Cardiac muscle cell (in vitro differentiated cells and primary cell): ENCODE results near the gene TRABD2B. TPM values are rescaled to one million over a fixed set of nuclear protein-coding genes. Genes with fewer than 3 reads are reported as not detected.

Experiments
- DNase-seq, 2 donors: peaks; one replicate each; pipeline versions ENCODE4 v3.0.0 to v3.0.0-alpha.2; 2010 to 2017; ENCODE audit warnings: low read depth in 1 of 2, low spot score in 1 of 2
- H3K27ac ChIP-seq: fragments of 200-600 bp; sonication (generic); 2 replicates; pipeline ENCODE4 v1.5.1; 2016
- H3K27me3 ChIP-seq: fragments of 200-600 bp; sonication (generic); 2 replicates; pipeline ENCODE4 v1.6.0; 2016; ENCODE audit warnings: control low read depth
- H3K36me3 ChIP-seq: fragments of 200-600 bp; sonication (generic); 2 replicates; pipeline ENCODE4 v1.5.1; 2016; ENCODE audit warnings: control low read depth
- H3K4me1 ChIP-seq: fragments of 200-600 bp; sonication (generic); 2 replicates; pipeline ENCODE4 v1.8.1; 2017; ENCODE audit warnings: low read depth, mild to moderate bottlenecking, mixed run types
- H3K4me3 ChIP-seq: fragments of 200-600 bp; sonication (generic); 2 replicates; pipeline ENCODE4 v1.5.1; 2016; ENCODE audit warnings: mild to moderate bottlenecking
- H3K9me3 ChIP-seq: fragments of 200-600 bp; sonication (generic); 2 replicates; pipeline ENCODE4 v1.5.1; 2017; ENCODE audit warnings: low read depth, mild to moderate bottlenecking, control low read depth
- CTCF ChIP-seq: IDR thresholded peaks from 2 replicates; pipeline ENCODE4 v1.5.1; 2012; ENCODE audit warnings: low read depth, mild to moderate bottlenecking, low read length
- polyA plus RNA-seq: library from polyadenylated mRNA; unstranded; fragments of >200 nt; fragmentation: Nextera tagmentation; extraction: Ambion mirVana; gene quantifications from 2 replicates; pipeline ENCODE4 v1.2.1, GENCODE V29; 2016
- total RNA-seq: library from RNA; depleted of rRNA; stranded (reverse); fragments of >200 nt; gene quantifications from 2 replicates; pipeline ENCODE4 v1.2.3, GENCODE V29; 2016

The TRABD2B gene
- total and polyA plus RNA-seq, 2 experiments from 2014 or later, result 0.60 to 0.82 TPM

GRCh38 chr1:47786316-47786715 is 210.9 kb downstream of the TRABD2B start:
- no peak for TF ChIP-seq CTCF
- no peak for DNase-seq

GRCh38 chr1:47785561-47786271 is 211.5 kb downstream of the TRABD2B start:
- Histone ChIP-seq H3K9me3 (no peaks in the 10 kb centered on the region), H3K27me3 (no peaks in the 10 kb centered on the region), H3K4me3 (no peak overlapping the region), H3K4me1 (no peaks in the 10 kb centered on the region), H3K27ac (no peak overlapping the region), H3K36me3 (no peaks in the 10 kb centered on the region)
- DNase-seq, result peak; percentile 13 to 62
- TF ChIP-seq CTCF, result peak; percentile 23

More at GRCh38 chr1:47786316-47786715, 210.9 kb downstream of the TRABD2B start:
- H3K4me3 ChIP-seq, result no peak overlapping the region
- H3K27ac ChIP-seq, result no peak overlapping the region
- H3K9me3 ChIP-seq, result no peaks in the 10 kb centered on the region
- no peaks in the 10 kb centered on the region for H3K4me1 ChIP-seq
- no peaks in the 10 kb centered on the region for H3K27me3 ChIP-seq
- H3K36me3 ChIP-seq, result no peaks in the 10 kb centered on the region

GRCh38 chr1:47785118-47785517 is 212.1 kb downstream of the TRABD2B start:
- Histone ChIP-seq H3K4me1 (no peaks in the 10 kb centered on the region), H3K36me3 (no peaks in the 10 kb centered on the region), H3K27me3 (no peaks in the 10 kb centered on the region), H3K9me3 (no peaks in the 10 kb centered on the region), H3K27ac (no peak overlapping the region), H3K4me3 (no peak overlapping the region)
- TF ChIP-seq CTCF, result no peak
- no peak for DNase-seq

- no peaks in the 10 kb centered on the region for H3K27me3 ChIP-seq
- no peaks in the 10 kb centered on the region for H3K9me3 ChIP-seq
- no peaks in the 10 kb centered on the region for H3K36me3 ChIP-seq
- no peak overlapping the region for H3K4me3 ChIP-seq
- DNase-seq, result no peak
- no peak for TF ChIP-seq CTCF
- H3K27ac ChIP-seq, result no peak overlapping the region
- no peaks in the 10 kb centered on the region for H3K4me1 ChIP-seq
These were observed 212.7 kb downstream of the TRABD2B start for GRCh38 chr1:47784497-47784822.

GRCh38 chr1:47783638-47784496 is 213.3 kb downstream of the TRABD2B start:
- no peak overlapping the region for H3K4me3 ChIP-seq
- H3K36me3 ChIP-seq, result no peaks in the 10 kb centered on the region
- H3K27me3 ChIP-seq, result no peaks in the 10 kb centered on the region
- no peak for TF ChIP-seq CTCF
- no peaks in the 10 kb centered on the region for H3K9me3 ChIP-seq
- DNase-seq, result no peak
- no peak overlapping the region for H3K27ac ChIP-seq
- H3K4me1 ChIP-seq, result no peaks in the 10 kb centered on the region
